GM12878 (cell line): Measurements from ENCODE around the gene ITGB3BP. TPM values are rescaled to one million over a fixed set of nuclear protein-coding genes. Genes with fewer than 3 reads are reported as not detected.

ENCODE experiments used
- ATAC-seq: fragments of 200-7000 bp; cut with Tn5 transposase; 3 replicates; pipeline ENCODE4 v1.9.1; 2020; ENCODE audit warnings: mild to moderate bottlenecking, moderate library complexity
- BruUV-seq: library from RNA; stranded (reverse); fragments of 400-500 nt; replicated peaks from 2 replicates; lab custom pipeline; 2021; lab: Mats Ljungman, UMichigan
- CTCF ChIA-PET: fragments of 300-600 bp; sonication (Branson Sonifier 250); formaldehyde crosslinking; extraction: SDS; loops from one replicate; lab custom pipeline; 2021; ENCODE audit warnings: inconsistent platforms; lab: Yijun Ruan, JAX
- POLR2A ChIA-PET: fragments of 350-600 bp; formaldehyde crosslinking; extraction: SDS; loops from one replicate; lab custom pipeline; 2021; ENCODE audit warnings: inconsistent platforms; lab: Charles Lee
- RAD21 ChIA-PET: fragments of 300-600 bp; sonication (Branson Sonifier 250); formaldehyde crosslinking; loops from one replicate; lab custom pipeline; 2023; ENCODE audit warnings: antibody characterized with exemption; ENCODE audit not compliant: unreplicated experiment; lab: Charles Lee
- SMC1A ChIA-PET: fragments of 300-600 bp; sonication (Branson Sonifier 250); formaldehyde crosslinking; loops from one replicate; lab custom pipeline; 2023; ENCODE audit not compliant: unreplicated experiment, uncharacterized antibody; lab: Charles Lee
- DNase-seq: peaks from one replicate; pipeline ENCODE4 v3.0.0-alpha.2; 2011; ENCODE audit warnings: low read depth, low spot score
- FAIRE-seq: peaks from 3 replicates; lab custom pipeline; 2011; peaks lifted over from hg19 to GRCh38; lab: Jason Lieb, UNC
- H2AFZ ChIP-seq: 2 replicates; pipeline ENCODE4 v1.6.0; 2011; ENCODE audit warnings: low read depth, low read length, control low read depth; ENCODE audit not compliant: control insufficient read depth
- H3K27ac ChIP-seq: 2 replicates; pipeline ENCODE4 v1.5.1; 2011; ENCODE audit warnings: control low read depth; ENCODE audit not compliant: control insufficient read depth, insufficient read depth
- H3K27me3 ChIP-seq, 2 experiments: replicated peaks in 1 of 2; 2 replicates each; pipeline versions ENCODE4 v1.6.0 to v1.6.1; 2011; ENCODE audit warnings: low read length in 1 of 2; ENCODE audit not compliant: control insufficient read depth in 2 of 2, insufficient read depth in 2 of 2
- H3K36me3 ChIP-seq, 2 experiments: 2 replicates each; pipeline ENCODE4 v1.5.1; 2011; ENCODE audit warnings: low read length in 1 of 2; ENCODE audit not compliant: control insufficient read depth in 2 of 2, insufficient read depth in 2 of 2
- H3K4me1 ChIP-seq: 2 replicates; pipeline ENCODE4 v1.6.1; 2011; ENCODE audit warnings: mild to moderate bottlenecking, low read length, moderate library complexity, mixed read lengths; ENCODE audit not compliant: control insufficient read depth, insufficient read depth
- H3K4me2 ChIP-seq: 2 replicates; pipeline ENCODE4 v1.6.0; 2011; ENCODE audit warnings: control low read depth; ENCODE audit not compliant: control insufficient read depth, insufficient read depth
- H3K4me3 ChIP-seq: fragments of 200-600 bp; sonication (generic); 2 replicates; pipeline ENCODE4 v1.5.1; 2016
- H3K79me2 ChIP-seq: 2 replicates; pipeline ENCODE4 v1.6.0; 2011; ENCODE audit warnings: low read length; ENCODE audit not compliant: control insufficient read depth, insufficient read depth
- H3K9ac ChIP-seq: 2 replicates; pipeline ENCODE4 v1.8.0; 2011; ENCODE audit warnings: low read length, control low read depth, mixed read lengths; ENCODE audit not compliant: control insufficient read depth, insufficient read depth
- H3K9me3 ChIP-seq: replicated peaks from 3 replicates; pipeline ENCODE4 v1.5.1; 2011; ENCODE audit warnings: mild to moderate bottlenecking, low read length; ENCODE audit not compliant: control insufficient read depth, insufficient read depth
- H4K20me1 ChIP-seq: 2 replicates; pipeline ENCODE4 v1.6.0; 2011; ENCODE audit not compliant: control insufficient read depth, insufficient read depth
- EED ChIP-seq: sonication (generic); IDR thresholded peaks from 2 replicates; pipeline ENCODE4 v1.6.1; 2016; ENCODE audit warnings: antibody characterized with exemption, low read depth
- EZH2 ChIP-seq: IDR thresholded peaks from 2 replicates; pipeline ENCODE4 v1.6.1; 2012; ENCODE audit warnings: low read depth, mild to moderate bottlenecking, control low read depth, inconsistent platforms, low read length, borderline replicate concordance; ENCODE audit not compliant: control insufficient read depth
- FOS ChIP-seq: IDR thresholded peaks from 3 replicates; pipeline ENCODE4 v1.6.1; 2011; ENCODE audit warnings: borderline replicate concordance; ENCODE audit not compliant: insufficient read length; ENCODE audit errors: extremely low read depth
- HCFC1 ChIP-seq: fragments of 150-350 bp; IDR thresholded peaks from 2 replicates; pipeline ENCODE4 v1.6.1; 2014; ENCODE audit warnings: low read length
- HDAC2 ChIP-seq: fragments of 200-600 bp; sonication (generic); IDR thresholded peaks from 2 replicates; pipeline ENCODE4 v1.6.1; 2017
- IRF3 ChIP-seq: fragments of 450-650 bp; IDR thresholded peaks from 2 replicates; pipeline ENCODE4 v1.6.1; 2014; ENCODE audit warnings: mild to moderate bottlenecking
- POU2F2 ChIP-seq: IDR thresholded peaks from 3 replicates; pipeline ENCODE4 v1.6.1; 2011; ENCODE audit warnings: low read depth, mild to moderate bottlenecking, low read length, borderline replicate concordance
- RFX5 ChIP-seq: IDR thresholded peaks from 2 replicates; pipeline ENCODE4 v1.6.1; 2011; ENCODE audit warnings: low read depth, low read length, improper control_type of control experiment
- TCF7 ChIP-seq: IDR thresholded peaks from 2 replicates; pipeline ENCODE4 v1.6.1; 2014; ENCODE audit warnings: antibody characterized with exemption, borderline replicate concordance
- ZNF24 ChIP-seq: fragments of 450-650 bp; IDR thresholded peaks from 2 replicates; pipeline ENCODE4 v1.6.1; 2017; ENCODE audit warnings: antibody characterized with exemption, mild to moderate bottlenecking
- WGBS: methylation state at CpG from one replicate; pipeline ENCODE4 v1.1.6; 2016; ENCODE audit warnings: low lambda C conversion rate; ENCODE audit not compliant: insufficient replicate concordance, insufficient coverage; ENCODE audit errors: missing lambda C conversion rate; 5-methylcytosine and 5-hydroxymethylcytosine counted together
- in situ Hi-C: fragments of 300-500 bp; cut with MboI; formaldehyde crosslinking; loops from 9 replicates; pipeline ENCODE4 v1.14.3; 2018; ENCODE audit warnings: mixed read lengths
- intact Hi-C: fragments of 100-400 bp; cut with micrococcal nuclease; formaldehyde crosslinking; loops from one replicate; pipeline ENCODE4 v1.14.2; 2022; ENCODE audit not compliant: unreplicated experiment
- polyA plus RNA-seq, 11 experiments: library from polyadenylated mRNA; depleted of rRNA in 4 of 11; unstranded in 6 of 11; stranded (reverse) in 5 of 11; fragments of >200 nt; fragmentation: Nextera tagmentation in 4 of 11; fragmentation: Illumina TruSeq in 1 of 11; extraction: Ambion mirVana in 4 of 11; extraction: Trizol in 1 of 11; gene quantifications; 1 replicate in 1 of 11; 2 replicates in 10 of 11; pipeline versions ENCODE4 v1.2.1 to v1.2.3, GENCODE V29; 2011 to 2016; ENCODE audit warnings: inconsistent platforms in 2 of 11, missing spikeins in 2 of 11, low read depth in 1 of 11
- total RNA-seq, 4 experiments: library from RNA; depleted of rRNA in 3 of 4; stranded (reverse); fragments of >200 nt in 3 of 4; fragmentation: Illumina TruSeq in 1 of 4; extraction: Trizol in 1 of 4; gene quantifications; 2 replicates each; pipeline versions ENCODE4 v1.2.1 to v1.2.3, GENCODE V29; 2013 to 2021

ITGB3BP gene
- total and polyA plus RNA-seq, 10 of the 15 experiments (the other 5 are each of a cell fraction or from before 2014, with no cell fraction given) = 39.2 to 86.2 (median 61.8) TPM

- 98% methylated on average over 3 of the region's 3 CpGs for WGBS
- Histone ChIP-seq H3K27me3 (no peaks in the 10 kb centered on the region), H2AFZ (no peak overlapping the region), H3K4me3 (no peak overlapping the region), H3K79me2 (no peaks in the 10 kb centered on the region), H3K36me3 (no peaks in the 10 kb centered on the region), H3K4me2 (no peak overlapping the region), H3K9me3 (no peaks in the 10 kb centered on the region; the same call in none of the 3 replicates), H3K9ac (no peak overlapping the region), H3K27ac (no peak overlapping the region), H3K4me1 (no peaks in the 10 kb centered on the region)
- RAD21 ChIA-PET = no interaction called here
- SMC1A ChIA-PET = interaction anchor here (0.6 kb wide), 1 partner anchor 26 kb away, joined by 3 read pairs; no protein-coding TSS in a partner anchor
- no peak; the same call in 2 of the 3 replicates for ATAC-seq
- no peak for DNase-seq
- in situ Hi-C loops = no loop called here
- CTCF ChIA-PET = no interaction called here
- intact Hi-C loops = no loop called here
- no TSS peak for BruUV-seq
- FAIRE-seq = peak; percentile 35
- no peak for TF ChIP-seq FOS
- no peak for TF ChIP-seq EZH2
- TF ChIP-seq POU2F2 = no peak
- TF ChIP-seq EED = no peak
- TF ChIP-seq, all 136 proteins: peak for 0
- H4K20me1 ChIP-seq = no peaks in the 10 kb centered on the region
- POLR2A ChIA-PET = interaction anchor here (0.5 kb wide), 1 partner anchor 40 kb away, joined by 3 read pairs; no protein-coding TSS in a partner anchor
Observed at GRCh38 chr1:63501256-63501655, 21.8 kb downstream of the ITGB3BP start.

GRCh38 chr1:63498106-63498505 lies 24.9 kb downstream of the ITGB3BP start:
- in situ Hi-C loops = no loop called here
- CTCF ChIA-PET = interaction anchor here (0.6 kb wide), 1 partner anchor 1054 kb away, joined by 3 read pairs; no protein-coding TSS in a partner anchor
- no peaks in the 10 kb centered on the region for H3K4me1 ChIP-seq

More at GRCh38 chr1:63498106-63498505, 24.9 kb downstream of the ITGB3BP start:
- no TSS peak for BruUV-seq
- Histone ChIP-seq H4K20me1 (no peaks in the 10 kb centered on the region), H3K36me3 (no peaks in the 10 kb centered on the region), H3K27me3 (no peaks in the 10 kb centered on the region), H3K4me3 (no peak overlapping the region), H3K9ac (no peak overlapping the region), H3K27ac (no peak overlapping the region)
- intact Hi-C loops = no loop called here
- ATAC-seq = no peak
- POLR2A ChIA-PET = interaction anchor here (0.6 to 0.7 kb wide), 3 partner anchors 8 to 84 kb away, joined by 3 to 7 read pairs (median 4); no protein-coding TSS in a partner anchor
- DNase-seq = no peak
- FAIRE-seq = no peak
- SMC1A ChIA-PET = interaction anchor here (0.6 to 1.2 kb wide), 3 partner anchors 9 to 33 kb away, joined by 3 to 6 read pairs (median 4); no protein-coding TSS in a partner anchor
- TF ChIP-seq TCF7 = no peak
- no peak for TF ChIP-seq IRF3
- no peak for TF ChIP-seq RFX5
- TF ChIP-seq HDAC2 = no peak
- no peak for TF ChIP-seq HCFC1
- no peak for TF ChIP-seq ZNF24
- TF ChIP-seq, all 136 proteins: peak for 0
- H3K9me3 ChIP-seq = no peaks in the 10 kb centered on the region; the same call in none of the 3 replicates
- H2AFZ ChIP-seq = no peak overlapping the region
- no peak overlapping the region for H3K4me2 ChIP-seq
- RAD21 ChIA-PET = no interaction called here
- H3K79me2 ChIP-seq = no peaks in the 10 kb centered on the region
- WGBS = 100% methylated on average over 1 of the region's 1 CpG
